ENCODE results near the gene DCDC1. TPM values are rescaled to one million over a fixed set of nuclear protein-coding genes. Genes with fewer than 3 reads are reported as not detected.

Gene DCDC1
- total RNA-seq, 1 donor from 2014 or later, result 2.6 TPM

GRCh38 chr11:30861531-30861930 is 508.0 kb downstream of the DCDC1 start:
- DNase-seq (ENCODE audit: low spot score) (no peak), ATAC-seq (peak; percentile 40)

- peak; percentile 89 for ATAC-seq
These were observed 508.5 kb downstream of the DCDC1 start for GRCh38 chr11:30861064-30861463.

GRCh38 chr11:30860146-30860545 is 509.4 kb downstream of the DCDC1 start:
- ATAC-seq, result no peak

More at GRCh38 chr11:30861064-30861463, 508.5 kb downstream of the DCDC1 start:
- peak; percentile 72 for DNase-seq (ENCODE audit: low spot score)

GRCh38 chr11:30859669-30860068 is 509.9 kb downstream of the DCDC1 start:
- ATAC-seq (no peak), DNase-seq (ENCODE audit: low spot score) (no peak)

More at GRCh38 chr11:30860146-30860545, 509.4 kb downstream of the DCDC1 start:
- DNase-seq (ENCODE audit: low spot score), result no peak

- DNase-seq (ENCODE audit: low spot score) (no peak), ATAC-seq (peak; percentile 72)
These were observed 514.0 kb downstream of the DCDC1 start for GRCh38 chr11:30855383-30856006.

GRCh38 chr11:30853439-30853838 is 516.1 kb downstream of the DCDC1 start:
- ATAC-seq (no peak), DNase-seq (ENCODE audit: low spot score) (no peak)

- DNase-seq (ENCODE audit: low spot score), result no peak
- ATAC-seq, result no peak
These were observed 516.9 kb downstream of the DCDC1 start for GRCh38 chr11:30852645-30853044.

- ATAC-seq (no peak), DNase-seq (ENCODE audit: low spot score) (no peak)
These were observed 517.4 kb downstream of the DCDC1 start for GRCh38 chr11:30852091-30852490.

- ATAC-seq (no peak), DNase-seq (ENCODE audit: low spot score) (no peak)
These were observed 532.3 kb downstream of the DCDC1 start for GRCh38 chr11:30837252-30837651.

GRCh38 chr11:30832831-30833230 is 536.7 kb downstream of the DCDC1 start:
- ATAC-seq (no peak), DNase-seq (ENCODE audit: low spot score) (no peak)

GRCh38 chr11:30830681-30831080 is 538.9 kb downstream of the DCDC1 start:
- DNase-seq (ENCODE audit: low spot score) (no peak), ATAC-seq (no peak)

- DNase-seq (ENCODE audit: low spot score), result no peak
- peak; percentile 54 for ATAC-seq
These were observed 542.6 kb downstream of the DCDC1 start for GRCh38 chr11:30826911-30827310.

GRCh38 chr11:30825723-30826122 is 543.8 kb downstream of the DCDC1 start:
- no peak for DNase-seq (ENCODE audit: low spot score)
- no peak for ATAC-seq

- DNase-seq (ENCODE audit: low spot score) (no peak), ATAC-seq (peak; percentile 52)
These were observed 546.4 kb downstream of the DCDC1 start for GRCh38 chr11:30823119-30823518.

GRCh38 chr11:30821438-30821965 is 548.0 kb downstream of the DCDC1 start:
- DNase-seq (ENCODE audit: low spot score) (no peak), ATAC-seq (no peak)

- no peak for DNase-seq (ENCODE audit: low spot score)
- ATAC-seq, result no peak
These were observed 550.8 kb downstream of the DCDC1 start for GRCh38 chr11:30818721-30819120.

- no peak for ATAC-seq
- DNase-seq (ENCODE audit: low spot score), result no peak
These were observed 552.3 kb downstream of the DCDC1 start for GRCh38 chr11:30816959-30817880.

- ATAC-seq, result no peak
- DNase-seq (ENCODE audit: low spot score), result no peak
These were observed 553.9 kb downstream of the DCDC1 start for GRCh38 chr11:30815619-30816018.

- ATAC-seq (no peak), DNase-seq (ENCODE audit: low spot score) (no peak)
These were observed 554.8 kb downstream of the DCDC1 start for GRCh38 chr11:30814737-30815136.
